Activated CD4-positive, alpha-beta T cell treated with anti-CD3 and anti-CD28 coated beads, Interleukin-2, amount 50 U/mL, for 24 hours (primary cell): ENCODE results near the gene FGF8.

Experiments used
- DNase-seq, 2 donors: peaks; one replicate each; pipeline ENCODE4 v3.0.0-alpha.2; 2020; ENCODE audit warnings: low read depth in 1 of 2, low spot score in 1 of 2

FGF8 gene

DNA sequence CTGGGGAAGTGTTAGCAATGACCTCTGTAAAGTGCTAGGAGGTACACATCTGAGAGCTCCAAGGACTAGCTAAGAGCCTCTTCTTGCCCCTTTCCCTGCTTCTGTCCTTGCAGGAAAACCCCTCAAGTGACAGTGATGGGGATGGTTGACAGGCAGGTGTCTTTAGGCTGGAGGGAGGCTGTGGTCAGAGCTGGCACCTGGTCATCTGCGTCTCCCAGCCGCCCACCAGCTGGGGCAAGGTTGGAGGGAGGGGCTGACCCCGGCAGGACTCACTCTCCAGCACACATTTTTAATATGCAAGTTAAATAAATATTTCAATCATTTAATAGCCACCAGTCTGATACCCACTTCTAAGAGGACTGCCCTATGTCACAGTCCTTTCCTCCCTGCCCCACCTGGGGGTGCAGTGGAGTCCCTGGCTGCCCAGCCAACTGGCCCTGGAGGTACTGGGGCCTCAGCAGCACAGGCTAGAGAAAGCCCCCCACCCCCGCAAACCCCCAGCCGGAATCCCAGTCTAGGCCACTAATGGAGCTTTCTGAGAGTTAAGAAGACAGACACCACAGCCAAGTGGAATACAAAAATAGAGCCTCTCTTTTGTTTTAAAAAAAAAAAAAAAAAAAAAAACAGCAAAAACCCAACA, 6.3 kb downstream of the FGF8 start:
- no peak for DNase-seq

DNA sequence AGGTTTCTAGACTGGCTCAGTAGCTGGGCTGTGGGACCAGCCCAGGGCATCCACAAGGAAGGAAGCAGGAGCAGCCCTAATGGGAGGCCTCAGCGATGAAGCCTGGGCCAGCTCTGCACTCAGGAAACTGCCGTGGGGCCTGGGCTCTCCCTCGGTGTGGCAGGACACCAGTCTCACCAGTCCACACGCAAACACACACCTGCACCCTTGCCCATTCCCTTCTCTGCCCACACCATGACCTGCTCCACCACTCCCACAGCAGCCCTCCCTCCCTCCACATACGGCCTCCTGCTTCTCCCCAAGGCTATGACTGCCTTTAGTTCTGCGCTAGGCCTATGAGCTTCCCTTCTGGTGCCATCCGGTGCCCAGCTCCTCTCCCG, 7.1 kb downstream of the FGF8 start:
- no peak for DNase-seq

DNA sequence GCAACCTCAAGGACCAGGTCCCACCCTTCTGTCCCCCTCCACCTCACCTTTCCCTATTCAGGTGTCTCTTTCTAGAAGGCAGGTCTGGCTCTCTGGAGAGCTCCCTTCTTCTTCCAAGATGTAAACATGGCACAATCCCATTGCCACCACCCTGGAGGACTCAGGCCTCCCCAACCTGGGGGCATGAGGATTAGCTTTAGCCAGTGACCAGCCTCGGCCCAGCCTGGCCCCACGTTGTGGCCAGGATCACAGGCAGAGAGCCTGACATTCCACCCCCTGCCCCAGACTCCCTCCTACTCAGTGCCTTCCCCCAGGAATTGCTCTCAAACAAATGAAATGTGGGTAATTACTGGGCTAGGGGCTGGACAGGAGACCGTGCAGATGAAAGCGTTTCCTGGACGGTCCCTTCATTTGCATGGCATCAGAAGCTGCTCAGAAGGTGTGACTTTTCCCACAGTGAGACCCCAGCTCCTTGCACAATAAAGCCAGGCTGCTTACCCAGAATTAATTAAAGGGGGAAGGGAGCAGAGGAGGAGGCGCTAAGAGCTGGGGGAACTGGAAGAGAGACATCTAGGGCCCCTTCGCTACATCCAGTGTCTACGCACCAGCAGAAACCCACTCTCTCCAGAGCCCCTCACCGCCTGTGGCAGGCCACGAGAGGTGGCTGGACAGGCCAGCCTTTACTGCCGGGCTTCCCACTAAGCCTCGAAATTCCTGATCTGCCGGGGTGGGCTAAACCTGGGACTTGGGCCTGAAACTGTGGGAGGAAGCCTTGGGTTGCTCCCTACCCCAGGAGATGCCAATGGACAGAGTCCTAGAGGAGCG, 7.7 kb downstream of the FGF8 start:
- DNase-seq = no peak

DNA sequence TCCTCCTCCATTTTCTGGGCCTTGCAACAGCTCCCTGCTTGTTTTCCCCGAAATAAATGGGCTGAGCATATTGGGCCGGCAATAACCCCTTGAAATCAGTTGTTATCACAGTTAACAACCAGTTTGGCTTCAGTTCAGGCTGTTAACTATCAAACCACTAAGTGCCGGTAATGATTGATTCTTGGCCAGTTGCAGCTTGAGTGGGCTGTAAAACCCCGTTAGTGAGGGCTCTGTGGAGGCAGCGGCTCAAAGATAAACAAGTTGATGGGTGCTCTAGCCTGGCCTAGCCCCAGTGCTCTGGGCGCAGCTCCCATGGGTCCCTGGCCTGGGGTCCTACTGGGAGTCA, 8.3 kb downstream of the FGF8 start:
- DNase-seq = no peak

DNA sequence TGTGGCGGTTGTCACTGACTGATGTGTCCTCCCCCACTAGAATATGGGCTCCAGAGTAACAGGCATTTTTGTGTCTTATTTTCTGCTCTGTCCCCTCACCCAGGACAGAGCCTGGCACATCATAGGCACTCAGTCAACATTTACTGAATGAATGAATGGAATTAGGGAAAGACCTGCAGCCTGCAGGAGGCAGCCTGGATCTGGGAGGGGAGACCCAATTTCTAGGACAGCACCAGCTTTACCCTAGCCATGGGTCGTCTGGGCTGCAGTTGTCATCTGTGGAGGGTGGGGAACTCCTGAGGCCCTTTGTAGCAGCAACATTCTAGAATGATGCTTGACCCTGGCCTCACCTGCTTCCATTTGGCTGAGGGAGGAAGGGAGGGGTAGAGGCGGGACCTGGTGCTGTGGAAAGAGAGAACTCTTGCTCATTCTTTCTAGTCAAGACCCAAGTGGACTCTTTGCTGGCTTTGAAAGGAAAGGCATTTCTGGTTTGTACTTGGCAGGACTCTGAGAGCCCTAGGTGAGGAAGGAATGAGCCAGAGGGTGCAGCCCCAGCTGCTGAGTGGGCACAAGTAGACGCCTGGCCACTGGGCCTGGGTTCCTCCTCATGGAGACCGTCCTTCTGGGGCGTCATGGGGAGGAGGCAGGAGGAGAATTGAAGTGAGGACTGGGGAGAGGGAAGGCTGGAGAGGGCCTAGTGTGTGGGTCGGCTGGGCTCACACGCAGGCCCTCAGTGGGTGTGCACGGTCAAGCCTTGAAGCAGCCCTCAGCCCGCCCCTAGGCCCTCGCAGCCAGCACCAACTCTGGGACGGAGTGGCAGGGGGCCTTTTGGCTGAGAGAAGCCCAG, 8.9 kb downstream of the FGF8 start:
- DNase-seq = no peak

DNA sequence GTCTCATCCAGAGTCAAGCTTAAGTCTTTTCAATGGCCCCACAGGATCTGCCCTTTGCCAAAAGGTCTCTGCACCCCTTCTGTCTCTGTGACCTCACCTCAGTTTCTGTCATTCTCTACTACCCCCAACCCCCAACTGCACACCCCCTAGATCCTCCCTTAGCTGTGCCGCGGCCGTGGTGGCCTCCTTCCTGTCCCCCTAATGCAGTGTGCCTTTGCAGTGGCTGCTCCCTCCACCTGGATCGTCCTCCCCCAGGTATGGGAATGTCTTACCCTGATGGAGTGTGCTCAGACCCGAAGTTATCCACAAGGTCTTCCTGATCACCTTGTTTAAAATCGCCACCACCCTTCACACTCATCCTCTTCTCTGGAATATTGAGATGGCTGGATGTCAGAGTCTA, 9.6 kb downstream of the FGF8 start:
- no peak for DNase-seq

DNA sequence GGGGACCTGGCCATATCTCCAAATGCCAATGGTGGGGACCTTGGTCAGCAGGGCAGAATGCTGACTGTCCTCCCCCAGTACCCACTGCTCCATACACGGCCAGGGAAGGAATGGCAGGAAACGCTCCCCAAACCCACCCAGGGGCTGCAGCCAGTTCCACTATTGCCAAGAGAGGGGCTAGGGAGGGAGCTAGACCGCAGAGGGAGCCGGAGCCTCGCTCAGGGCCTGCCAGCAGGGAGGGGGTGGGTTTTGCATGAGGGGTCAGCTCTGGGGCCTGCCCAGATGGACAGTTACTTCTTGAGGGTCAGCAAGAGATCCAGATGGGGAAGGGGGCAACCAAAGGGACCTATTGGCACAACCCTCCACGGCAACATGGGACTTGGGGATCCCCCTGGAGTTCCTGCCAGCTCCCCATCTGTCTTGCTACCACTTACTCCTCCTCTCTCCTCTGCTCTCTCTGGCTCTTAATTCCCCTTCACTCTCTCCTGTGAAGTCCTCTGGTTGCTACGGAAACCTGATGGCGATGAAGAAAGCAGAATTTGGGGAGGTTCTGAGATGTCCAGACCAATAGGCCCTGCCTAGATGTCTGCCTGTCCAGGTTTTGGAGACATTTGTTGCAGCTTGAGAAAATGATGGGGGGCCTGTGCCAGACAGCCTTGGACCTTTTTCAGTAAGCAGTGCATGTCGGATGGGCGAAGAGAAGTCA, 12.6 kb downstream of the FGF8 start:
- DNase-seq = no peak

DNA sequence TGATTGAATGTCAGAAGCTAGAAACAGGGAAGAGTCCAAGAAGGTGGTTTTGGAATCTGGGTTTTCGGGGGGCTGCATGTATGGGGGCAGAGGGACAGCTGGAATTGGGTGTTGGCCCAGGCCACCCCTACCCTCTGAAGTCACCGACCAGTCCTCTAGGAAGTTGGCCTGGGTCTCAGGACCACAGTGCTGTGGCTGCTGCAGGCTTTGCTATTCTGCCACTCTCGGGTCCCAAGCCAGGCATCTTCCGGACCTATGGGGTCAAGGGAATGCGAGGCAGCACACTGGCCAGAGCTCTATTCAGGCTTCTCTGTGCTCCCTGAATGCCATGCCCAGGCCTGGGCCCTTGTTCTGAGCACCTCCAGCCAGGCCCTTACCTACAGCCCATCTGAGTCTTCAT, 13.2 kb downstream of the FGF8 start:
- no peak for DNase-seq

DNA sequence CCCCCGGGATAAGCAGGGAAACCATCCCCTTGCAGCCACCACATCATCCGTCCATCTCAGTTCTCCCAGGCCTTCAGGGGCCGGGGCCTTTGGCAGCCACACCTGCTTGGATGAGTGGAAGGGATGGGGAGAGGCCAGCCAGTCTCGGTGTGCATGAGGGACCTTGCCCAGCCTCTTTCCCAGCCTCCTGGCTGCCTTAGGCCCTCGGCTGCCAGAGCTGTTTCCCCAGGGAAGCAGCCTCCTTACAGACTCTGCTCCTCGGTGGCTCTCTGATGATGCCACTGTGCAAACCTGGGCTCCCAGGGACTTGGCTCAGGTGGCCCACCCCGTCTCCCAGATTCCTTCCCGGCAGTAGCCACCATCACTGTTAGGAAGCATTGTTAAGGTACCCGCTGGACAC, 14.7 kb downstream of the FGF8 start:
- DNase-seq = no peak

DNA sequence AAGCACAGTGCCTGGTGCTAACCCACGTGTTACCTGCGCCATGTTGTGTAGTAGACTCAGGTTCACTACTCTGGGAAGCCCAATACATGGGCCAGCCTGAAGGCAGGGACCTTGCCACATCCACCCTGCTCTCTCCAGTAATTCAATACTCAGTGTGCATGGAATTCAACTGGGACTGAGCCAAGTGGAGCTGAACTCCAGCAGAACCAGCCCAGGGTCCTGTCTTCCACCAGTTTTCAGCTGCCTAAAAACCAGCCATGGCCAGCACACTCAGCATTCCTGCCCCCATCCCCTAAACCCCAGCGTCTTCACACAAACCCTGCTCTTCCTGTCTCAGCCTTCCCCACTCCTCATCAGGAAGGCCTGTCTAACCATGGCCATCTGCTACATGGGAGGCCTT, 15.4 kb downstream of the FGF8 start:
- DNase-seq = no peak

DNA sequence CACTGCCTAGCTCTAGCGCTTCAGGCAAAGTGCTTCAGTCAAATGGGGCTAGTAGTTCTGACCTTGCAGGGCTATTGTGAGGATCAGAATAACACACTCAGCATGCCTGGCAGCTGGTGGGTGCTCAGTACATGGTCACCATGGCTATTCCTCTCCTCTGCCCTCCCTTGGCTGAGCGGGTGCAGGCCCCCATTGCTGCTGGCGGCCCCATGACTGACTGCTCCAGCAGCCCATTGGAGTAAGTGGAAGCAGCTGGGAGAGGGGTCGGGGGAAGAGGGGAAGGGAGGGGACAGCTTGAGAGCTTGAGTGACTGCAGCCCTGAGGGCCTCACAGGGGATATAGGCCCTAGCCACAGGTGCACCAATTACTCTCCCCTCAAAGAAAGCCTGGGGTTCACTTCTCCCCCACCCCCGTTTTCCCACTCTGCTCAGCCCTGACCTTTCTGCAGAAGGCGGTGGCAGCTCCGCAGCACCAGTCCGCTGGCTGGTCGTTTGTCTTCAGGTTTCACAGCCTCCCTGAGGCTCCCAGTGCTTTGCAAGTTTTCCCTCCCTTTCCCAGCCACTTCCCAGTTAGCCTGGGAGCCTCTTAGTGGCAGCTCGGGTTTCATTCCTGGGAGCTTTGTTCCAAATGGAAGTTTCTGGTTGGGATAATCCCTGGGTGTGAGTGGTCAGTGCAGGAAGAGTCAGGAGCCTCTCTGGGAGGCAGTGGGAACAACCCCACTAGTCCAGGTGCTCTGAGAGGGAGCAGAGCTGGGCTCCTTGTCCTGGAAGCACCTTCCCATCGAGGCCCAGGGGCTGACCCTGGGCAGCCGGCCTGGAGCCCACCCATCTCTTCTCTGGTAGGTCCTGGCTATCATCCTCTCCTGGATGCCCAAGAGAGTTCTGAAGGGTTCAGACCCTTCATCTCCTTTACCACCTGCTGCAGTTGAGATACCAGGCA, 16.3 kb downstream of the FGF8 start:
- no peak for DNase-seq

DNA sequence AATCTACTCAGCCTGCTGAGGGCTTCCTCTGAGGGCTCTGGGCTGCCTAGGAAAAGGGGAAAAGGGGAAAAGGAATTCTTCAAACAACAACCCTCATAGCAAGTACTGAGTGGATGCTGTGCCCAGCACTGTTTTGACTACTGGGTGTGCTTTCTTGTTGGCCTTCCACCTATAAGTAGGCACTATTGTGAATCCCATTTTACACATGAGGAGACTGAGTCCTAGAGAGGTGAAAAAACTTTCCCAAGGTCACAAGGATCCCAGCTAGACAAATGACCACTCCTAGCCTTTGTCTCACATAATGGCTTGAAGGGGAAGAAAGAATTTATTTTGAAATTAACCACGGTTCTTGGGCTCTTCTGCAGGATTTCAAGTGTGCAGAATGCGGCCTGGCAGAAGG, 17.1 kb downstream of the FGF8 start:
- DNase-seq = no peak

DNA sequence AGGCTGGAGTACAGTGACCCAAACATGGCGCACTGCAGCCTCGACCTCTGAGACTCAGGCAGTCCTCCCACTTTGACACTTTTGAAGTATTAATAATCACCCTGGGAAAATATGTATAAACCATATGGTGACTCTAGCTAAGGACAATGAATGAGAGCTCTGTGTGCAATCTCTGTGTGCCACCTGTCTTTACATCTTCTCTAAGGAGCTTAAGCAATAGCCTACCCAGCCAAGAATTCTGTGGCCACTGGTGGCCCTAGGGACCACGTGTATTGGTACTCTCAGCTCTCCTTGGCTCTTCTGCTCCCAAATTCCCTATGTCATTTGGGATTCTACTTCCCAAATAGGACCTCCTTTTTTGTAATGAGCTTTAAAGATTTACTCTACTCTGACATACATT, 23.7 kb downstream of the FGF8 start:
- DNase-seq = no peak

DNA sequence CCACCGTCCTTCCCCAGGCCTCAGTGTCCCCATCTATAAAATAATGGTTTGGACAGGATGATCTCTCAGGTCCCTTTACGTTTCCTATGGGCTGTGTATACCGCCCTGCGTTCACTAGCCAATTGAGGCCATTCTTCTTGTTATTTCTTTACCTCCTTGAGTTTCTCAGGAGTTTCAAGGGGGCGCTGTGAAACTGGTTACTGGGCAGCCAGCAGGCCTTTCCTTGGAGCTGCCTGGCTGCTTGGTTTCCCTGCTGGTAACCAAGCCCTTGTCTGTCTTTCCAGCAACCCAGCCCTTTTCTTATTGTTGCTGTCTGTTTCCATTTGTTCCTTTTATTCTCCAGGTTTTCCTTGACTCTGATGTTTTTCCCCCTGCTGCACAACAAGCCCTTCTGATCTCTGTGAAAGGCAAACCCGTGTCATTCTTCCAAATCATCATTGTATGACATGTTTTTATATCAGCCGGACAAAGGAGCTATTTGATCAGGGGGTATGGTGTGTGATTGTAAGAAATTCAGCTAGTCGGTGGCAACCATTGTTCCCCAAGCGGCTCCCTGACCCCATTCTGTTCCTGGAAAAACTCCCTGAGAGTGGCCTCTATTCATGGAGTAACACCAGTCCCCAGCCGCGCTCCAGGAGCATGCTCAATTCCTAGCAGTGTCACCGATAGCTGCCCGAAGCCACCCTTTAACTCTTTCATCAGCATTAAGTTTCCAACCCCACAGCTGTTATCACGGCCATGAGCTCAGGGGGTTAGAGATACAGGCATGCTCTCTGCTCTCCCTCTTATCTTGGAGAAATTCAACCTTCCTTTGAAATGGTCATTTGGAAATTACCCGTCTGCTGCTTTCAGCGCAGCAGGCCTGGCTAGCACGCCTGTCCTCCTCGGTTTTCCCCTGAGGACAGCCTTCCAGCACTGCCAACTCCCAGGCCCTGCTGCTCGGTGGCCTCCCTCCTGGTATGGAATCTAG, 26.6 kb downstream of the FGF8 start:
- DNase-seq = no peak

DNA sequence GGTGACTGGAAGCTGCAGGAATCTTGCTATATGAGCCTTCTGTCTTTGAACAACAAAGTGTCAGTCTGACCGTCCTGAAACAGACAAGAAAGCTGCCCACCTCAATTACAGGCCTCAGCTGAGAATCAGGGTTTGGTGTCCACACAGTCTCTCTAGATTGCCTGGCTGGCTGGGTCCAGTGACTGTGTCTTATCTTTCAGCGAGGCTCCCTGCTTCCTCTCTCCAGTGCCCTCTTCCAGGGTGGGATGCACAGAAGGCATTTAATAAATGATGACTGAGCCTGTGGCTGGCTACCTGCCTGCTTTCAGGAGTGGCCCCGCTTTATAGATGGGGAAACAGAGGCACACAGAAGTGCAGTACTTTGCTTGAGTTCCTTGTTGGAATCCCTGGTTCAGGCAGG, 27.4 kb downstream of the FGF8 start:
- DNase-seq = no peak

DNA sequence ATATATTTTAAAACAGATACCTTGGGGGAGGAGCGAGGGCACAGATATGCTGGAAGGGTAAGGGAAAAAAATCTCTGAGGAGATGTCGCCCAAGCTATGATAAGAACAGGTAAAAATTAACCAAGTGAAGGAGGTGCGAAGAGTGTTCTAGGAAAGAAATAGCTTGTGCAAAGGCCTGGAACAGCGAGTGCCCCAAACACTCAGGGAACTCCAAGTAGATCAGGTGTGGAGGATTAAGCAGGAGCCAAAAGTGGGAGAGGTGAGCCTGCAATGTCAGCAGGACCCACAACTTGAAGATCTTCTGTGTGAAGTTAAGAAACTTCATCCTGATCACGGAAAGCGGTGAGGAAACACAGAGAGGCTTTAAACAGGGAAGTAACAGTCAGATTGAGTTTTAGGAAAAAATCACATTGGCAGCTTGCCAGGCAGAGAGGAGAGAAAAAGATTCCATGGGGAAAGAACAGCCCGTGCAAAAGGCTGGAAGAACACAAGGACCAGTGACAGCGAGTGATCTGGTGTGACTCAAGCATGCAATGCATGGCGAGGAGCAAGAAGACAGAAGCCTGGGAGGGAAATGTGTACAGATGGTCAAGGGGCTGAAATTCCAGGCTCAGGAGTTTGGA, 30.7 kb downstream of the FGF8 start:
- no peak for DNase-seq

DNA sequence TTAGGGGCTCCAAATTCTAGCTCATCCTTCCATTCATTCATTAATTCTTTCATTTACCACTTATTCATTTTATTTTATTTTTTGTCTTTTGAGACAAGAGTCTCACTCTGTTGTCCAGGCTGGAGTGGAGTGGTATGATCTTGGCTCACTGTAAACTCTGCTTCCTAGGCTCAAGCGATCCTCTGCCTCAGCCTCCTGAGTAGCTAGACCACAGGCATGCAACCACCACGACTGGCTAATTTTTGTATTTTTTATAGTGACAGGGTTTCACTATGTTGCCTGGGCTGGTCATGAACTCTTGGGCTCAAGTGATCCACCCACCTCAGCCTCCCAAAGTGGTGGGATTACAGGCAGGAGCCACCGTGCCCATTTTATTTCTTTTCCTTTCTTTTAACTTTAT, 31.6 kb downstream of the FGF8 start:
- no peak for DNase-seq

DNA sequence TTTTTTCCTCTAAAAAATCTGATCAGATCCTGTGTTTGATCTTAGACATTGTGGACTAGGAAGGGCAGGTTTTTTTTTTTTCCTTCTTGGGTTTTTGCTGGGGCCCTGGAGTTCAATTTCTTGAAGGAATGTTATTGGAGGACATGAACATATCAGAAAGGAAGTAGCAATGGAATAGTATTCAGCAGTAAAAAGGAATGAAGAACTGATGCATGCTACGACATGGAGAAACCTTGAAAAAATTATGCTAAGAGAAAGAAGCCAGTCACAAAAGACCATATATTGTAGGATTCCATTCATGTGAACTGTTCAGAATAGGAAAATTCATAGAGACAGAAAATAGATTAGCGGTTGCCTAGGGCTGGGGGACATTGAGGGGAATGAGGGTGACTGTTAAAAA, 34.0 kb downstream of the FGF8 start:
- no peak for DNase-seq

DNA sequence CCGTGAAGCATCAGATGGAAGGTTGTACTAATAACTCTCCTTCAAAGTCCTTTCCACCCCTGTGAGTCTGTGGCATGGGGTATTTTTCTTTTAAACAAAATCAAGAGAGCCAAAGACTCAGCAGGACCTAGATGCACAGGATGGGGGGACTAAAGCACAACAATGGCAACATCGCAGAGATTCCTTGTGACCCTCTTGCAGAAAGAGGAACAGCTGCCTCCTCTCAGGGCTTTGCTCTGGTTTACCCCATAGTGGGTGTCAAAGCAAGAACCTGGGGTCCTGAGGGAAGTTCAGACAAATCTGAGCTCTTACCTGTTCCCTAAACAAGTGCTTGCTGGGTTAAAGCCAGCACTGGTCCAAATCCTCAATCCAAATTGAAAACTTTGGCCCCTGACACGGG, 39.2 kb downstream of the FGF8 start:
- DNase-seq = no peak
